ENCODE results near the gene DNAH7.
"Not testable (repeated sequence)": the region's sequence is repeated elsewhere in the genome, so short reads cannot be mapped to it uniquely, and the experiment has no call there.

Gene DNAH7

DNA sequence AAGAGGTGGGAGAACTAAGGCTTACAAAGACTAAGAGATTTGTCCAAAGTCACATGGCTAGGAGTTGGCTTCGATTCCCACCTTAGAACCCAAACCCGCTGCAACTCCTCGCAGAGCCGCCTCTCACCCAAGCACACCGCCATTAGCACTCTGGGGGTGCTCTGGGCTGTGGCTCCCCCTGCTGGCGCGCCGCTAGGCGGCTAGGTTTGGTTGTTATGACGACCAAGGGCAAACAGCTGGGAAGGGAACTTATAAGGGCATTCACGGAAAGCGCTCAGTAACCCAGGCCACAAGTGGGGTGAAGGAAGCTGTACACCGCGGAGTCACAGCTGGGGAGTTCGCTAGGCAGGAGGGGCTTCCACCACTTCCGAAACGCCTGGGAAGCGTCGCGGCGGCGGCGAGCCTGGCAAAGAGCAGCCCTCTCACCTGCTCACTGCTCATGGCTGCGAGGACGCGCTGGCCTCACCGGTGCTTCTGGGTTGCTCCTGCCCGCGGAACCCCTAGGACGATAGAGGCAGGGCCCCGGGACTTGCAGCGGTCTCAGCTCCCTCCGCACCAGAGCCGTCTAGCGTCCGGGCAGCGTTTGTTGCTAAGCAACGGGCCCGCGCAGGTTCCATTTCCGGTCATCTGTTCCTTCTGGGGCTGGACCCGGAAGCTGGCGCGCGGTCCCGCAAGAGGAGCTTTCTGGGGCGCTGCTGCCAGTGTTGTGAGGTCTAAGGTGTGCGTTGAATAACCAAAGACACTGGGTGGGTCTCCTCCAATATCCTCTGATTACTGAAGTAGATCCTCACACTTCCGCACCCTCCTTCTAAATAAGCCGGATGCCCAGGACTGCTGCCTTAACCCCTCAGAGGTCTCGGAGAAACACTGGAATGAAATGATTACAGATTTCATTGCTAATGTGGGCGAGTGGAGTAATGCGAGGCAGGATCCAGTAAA, at the start of gene DNAH7:
Gene DNAH7 (minus strand): TSS at position 567 of the 939 bp plus-strand sequence. CDS start 126 bp downstream, at position 441.
- peak; percentile 18 to 86 (median 70) for DNase-seq

DNA sequence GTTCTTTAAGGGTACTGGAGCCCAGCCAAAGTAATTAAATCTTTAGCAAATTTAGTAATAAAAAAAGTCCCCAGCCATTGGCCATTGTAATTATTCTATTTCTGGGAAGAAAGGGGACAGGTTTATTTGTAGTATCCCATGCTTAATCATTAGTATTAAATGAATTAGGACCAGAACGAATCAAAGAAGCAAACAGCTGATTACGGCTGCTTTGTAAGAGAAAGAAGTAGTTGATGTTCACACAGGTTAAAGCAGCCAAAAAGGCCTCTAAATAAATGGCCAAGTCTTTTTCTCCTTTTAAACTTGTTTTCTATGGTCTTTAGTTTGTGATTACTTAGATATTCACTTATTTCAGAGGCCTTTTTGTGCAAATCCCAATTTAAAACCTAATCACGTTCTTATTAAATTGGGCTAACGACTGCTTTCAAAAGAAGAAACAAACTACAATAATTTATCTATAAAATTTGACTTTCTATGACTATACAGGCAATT, 48.6 kb upstream of the DNAH7 start:
- no peak for DNase-seq

DNA sequence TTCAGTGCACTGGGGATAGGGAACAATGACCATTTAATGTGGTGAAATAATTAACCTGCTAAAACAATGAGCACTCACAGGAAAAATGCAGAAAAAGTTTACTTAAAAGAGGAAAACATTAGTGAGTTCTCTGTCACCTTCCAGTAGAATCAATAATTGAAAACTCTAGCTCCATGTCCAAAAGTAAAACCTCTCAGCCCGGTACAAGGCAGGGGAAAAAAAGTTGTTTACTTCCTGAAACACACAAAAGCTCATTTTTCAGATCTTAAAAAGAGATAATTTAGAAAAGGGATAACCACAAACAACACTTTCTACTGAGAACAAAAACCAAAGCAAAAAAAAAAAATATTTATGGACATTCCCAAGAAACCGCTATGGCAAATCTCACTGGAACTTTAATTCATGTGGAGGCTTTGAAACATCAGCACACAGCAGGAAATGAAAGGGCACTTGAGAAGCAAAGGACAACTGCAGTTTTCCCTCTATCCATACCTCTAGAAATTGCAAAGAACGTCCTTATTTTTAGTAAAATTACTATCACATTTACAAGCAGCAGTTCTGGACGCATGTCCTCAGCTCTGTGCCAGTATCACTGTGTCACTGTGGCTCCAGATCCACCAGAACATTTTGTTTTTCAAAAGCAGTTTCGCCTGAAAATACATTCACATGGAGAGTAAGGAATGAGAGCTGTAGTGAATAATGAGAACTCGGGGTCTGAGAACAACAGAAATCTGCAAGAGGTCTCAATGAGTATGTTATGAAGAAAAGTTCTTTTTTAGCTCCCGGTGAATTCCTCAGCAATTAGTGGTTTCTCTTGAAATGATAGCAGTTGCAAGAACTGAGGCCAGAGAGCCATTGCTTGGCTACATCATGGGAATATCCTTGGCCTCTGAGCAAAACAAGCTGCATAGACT, 44.7 kb upstream of the DNAH7 start:
- peak in 1 of 14 donors; percentile 13 for DNase-seq

DNA sequence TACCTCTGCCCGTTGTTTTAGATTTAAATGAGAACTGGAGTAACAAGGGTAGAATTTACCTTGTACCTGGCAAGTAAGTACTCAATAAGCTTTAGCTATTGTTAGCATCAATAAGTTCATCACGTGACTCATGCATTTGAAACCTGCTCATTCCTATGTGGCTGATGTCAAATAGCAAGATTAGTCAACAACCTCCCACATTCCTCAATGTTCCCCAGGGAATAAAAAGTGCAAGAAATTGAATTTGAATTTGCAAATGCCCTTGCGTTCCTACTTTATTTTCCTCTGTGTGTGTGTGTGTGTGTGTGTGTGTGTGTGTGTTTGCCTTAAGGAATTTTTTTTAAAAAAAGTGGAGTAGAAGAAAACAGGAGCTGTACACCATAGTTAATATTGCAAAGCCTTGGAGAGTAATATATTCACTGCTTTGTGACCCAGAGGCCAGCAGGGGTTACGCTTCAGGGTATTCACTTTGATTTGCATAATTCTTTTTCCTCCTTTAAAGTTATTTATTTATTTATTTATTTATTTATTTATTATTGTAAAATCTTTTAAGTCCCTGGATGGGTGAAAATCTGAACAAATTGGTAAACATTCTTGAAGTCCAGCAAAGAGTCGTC, 43.9 kb upstream of the DNAH7 start:
- no peak for DNase-seq

- DNase-seq = no peak
These were observed 40.0 kb upstream of the DNAH7 start for GRCh38 chr2:196108604-196109003.

GRCh38 chr2:196105951-196106350, 37.3 kb upstream of the DNAH7 start:
- DNase-seq = no peak

- DNase-seq = no peak
These were observed 35.4 kb upstream of the DNAH7 start for GRCh38 chr2:196104066-196104465.

DNA sequence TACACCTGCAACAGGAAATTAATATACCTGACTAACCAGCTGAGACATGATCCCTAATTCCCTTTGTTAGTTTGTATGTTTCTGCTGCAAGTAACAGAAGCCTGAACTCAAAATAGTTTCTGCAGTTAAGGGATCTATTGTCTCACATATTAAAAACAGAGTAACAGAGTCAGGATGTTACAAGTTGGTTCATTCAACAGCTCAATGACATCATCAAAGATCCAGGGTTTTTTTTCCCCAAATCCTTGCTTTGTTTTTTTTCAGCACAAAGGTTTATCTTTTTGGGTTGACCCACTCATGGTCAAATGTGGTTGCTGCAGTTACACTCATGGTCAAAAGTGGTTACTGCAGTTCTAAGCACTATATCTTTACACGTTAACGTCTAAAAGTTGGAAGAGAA, 35.0 kb upstream of the DNAH7 start:
- no peak for DNase-seq

- DNase-seq = no peak
These were observed 32.8 kb upstream of the DNAH7 start for GRCh38 chr2:196101325-196101991.

GRCh38 chr2:196099916-196100315, 31.3 kb upstream of the DNAH7 start:
- DNase-seq = no peak

DNA sequence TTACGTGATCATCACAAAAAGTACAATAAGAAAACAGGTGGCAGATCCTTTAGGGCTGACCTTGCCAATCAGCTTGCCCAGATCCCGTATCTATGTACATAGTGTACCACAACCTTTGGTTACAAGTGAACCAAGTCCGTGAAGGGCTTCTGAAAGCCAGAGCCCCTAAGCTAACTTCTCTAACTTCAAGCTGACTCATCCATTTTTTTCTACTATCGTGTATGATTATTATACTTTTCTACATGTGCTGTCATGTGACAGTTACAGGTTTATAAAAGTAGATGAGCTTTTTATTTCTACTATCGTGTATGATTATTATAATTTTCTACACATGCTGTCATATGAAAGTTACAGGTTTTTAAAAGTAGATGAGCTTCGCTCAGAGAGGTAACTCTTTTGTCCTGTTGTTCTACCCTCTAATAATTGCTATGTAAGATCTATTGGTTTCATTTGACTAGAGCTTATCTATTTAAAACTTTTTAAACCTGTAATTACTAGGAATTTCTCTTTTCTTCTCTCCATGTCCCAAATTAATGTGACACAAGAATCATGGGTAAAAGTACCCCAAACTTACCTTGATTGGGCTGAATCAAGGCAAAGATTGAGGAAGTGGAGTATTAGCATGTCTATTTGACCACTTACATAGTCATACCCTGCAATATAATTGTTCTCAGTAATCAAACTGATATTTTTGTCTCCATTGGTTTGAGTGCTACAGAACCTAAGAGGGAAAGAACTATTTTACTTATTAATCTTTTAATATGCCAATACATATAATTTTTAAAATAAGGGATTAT, 29.4 kb upstream of the DNAH7 start:
- DNase-seq = no peak

DNA sequence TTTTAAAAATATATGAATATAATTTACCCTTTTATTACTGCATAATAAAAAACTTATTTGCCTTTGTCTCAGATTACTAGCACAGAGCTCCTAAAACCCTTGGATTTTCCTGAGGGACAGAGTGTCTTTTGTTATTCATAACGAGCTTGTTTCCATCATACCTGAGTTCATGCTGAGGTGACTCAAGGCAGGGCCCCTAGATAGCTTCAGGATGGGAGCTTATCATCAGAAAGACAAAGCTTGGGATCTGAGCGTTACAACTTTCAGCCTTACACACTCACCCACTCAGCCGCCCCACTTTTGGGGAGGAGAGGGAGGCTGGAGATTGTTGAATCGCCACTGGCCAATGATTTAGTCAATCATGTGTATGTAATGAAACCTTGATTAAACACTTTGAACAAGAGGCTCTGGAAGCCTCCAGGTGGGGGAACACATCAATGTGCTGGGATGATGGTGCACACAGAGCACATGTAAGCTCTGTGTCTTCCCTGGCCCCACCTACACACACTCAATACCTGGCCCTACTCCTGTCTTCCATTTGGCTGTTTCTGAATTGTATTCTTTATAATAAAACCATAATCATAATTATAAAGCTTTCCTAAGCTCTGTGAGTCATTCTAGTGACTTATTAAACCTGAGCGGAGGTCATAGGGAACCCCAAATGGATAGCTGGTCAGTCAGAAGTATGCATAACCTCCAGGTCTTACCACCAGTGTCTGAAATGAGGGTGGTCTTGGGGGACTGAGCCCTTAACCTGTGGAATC, 28.5 kb upstream of the DNAH7 start:
- no peak for DNase-seq

DNA sequence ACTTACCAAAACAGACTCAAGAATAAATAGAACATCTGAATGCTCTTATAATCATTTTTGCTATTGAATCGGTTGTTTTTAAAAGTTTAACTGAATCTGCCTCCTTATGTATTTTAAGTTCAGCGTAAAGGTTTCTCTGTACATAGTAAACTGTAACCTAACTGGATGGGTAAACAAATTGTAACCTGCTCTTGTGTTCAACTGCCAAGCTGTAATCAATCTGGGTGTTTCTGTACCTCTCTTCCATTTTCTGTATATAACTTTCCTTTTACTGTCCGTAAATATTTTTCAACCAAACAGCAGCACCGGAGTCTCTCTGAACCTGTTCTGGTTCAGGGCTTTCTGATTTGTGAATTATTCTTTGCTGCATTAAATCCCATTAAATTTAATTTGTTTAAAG, 27.6 kb upstream of the DNAH7 start:
- no peak for DNase-seq

GRCh38 chr2:196089448-196089847, 20.8 kb upstream of the DNAH7 start:
- DNase-seq = not testable (repeated sequence)

DNA sequence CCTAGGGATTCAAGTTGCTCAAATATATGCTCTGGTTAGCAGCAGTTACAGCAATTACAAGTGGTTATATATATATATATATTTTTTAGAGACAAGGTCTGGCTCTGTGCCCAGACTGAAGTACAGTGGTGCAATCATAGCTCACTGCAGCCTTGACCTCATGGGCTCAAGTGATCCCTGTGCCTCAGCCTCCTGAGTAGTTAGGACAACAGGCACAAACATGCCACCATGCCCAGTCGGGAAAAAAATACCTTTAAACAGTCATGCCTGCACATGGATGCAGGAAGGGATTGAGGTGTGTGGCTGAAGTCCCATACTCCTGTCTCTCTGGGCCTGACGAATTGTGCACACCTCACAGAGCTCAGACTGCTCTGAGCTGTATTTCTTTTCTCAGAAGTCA, 19.6 kb upstream of the DNAH7 start:
- DNase-seq = no peak

DNA sequence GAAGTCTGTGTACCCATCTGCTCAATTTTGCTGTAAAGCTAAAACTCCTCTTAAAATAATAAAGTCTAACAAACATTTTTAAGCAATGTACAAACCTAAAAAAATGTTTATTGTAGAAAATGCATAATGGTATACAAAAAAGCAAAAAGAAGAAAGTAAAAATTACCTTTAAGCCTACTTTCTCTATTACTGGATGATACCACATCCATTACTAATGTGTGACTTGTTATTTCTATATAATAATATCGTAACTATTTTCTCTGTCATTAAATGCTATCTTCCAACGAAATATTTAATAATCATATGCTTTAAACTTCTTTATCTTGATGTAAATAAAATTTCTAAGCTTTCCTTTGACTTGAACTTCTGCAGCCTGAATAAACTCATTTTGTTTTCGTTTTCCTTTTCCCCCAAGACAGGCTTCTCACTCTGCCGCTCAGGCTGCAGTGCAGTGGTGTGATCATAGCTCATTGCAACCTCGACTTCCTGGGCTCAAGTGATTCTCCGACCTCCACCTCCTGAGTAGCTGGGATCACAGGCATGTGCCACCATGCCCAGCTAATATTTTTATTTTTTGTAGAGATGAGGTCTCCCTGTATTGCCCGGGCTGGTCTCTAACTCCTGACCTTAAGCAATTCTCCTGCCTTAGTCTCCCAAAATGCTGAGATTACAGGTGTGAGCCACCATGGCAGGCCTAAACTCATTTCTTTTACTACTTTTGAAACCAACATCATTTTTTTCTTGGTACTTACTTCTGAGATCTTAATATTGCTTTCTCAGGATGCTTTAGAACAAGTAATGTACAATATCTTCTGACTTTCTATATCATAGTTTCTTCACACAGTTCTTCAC, 18.1 kb upstream of the DNAH7 start:
- DNase-seq = no peak

DNA sequence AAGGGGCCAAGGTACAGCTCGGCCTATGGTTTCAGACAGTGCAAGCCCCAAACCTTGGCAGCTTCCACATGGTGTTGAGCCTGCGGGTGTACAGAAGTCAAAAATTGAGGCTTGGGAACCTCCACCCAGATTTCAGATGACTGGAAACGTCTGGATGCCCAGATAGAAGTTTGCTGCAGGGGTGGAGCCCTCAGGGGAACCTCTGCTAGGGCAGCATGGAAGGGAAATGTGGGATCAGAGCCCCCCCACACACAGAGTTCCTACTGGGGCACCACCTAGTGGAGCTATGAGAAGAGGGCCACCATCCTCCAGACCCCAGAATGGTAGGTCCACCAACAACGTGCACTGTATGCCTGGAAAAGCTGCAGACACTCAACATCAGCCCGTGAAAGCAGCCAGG, 15.0 kb upstream of the DNAH7 start:
- DNase-seq = no peak

- DNase-seq = no peak
These were observed 11.9 kb upstream of the DNAH7 start for GRCh38 chr2:196080526-196080925.

DNA sequence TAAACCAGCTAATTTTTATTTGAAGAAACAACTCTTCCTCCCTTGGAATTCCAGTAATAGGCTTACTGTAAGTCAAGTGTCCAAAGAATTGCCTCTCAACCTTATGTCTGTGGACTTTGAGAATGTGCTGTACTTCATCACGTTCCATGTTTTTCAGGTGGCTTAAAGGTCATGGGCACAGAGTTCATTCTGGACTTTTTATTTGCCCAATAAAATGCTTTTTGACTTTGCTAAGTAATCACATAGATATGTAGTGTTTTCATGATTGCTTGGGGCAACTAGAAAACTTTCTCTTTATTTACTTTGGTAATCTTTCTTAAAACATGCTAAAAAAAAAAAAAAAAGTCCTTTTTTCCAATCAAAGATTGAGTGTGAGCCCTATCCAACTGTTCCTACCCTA, 10.4 kb upstream of the DNAH7 start:
- no peak for DNase-seq

Measured in C1 segment of cervical spinal cord (tissue), 14 donors.